ENCODE data around the gene ZNF32. TPM values are rescaled to one million over a fixed set of nuclear protein-coding genes. Genes with fewer than 3 reads are reported as not detected.

ZNF32 gene
- total RNA-seq, 1 experiment from 2014 or later = 14.6 TPM

GRCh38 chr10:43616697-43617370 lies 31.8 kb downstream of the ZNF32 start:
- no CpG with 5 or more reads among the region's 6 CpGs for WGBS (ENCODE audit: extremely low coverage, insufficient read length, low lambda C conversion rate)
- TF ChIP-seq, protein P1, sequence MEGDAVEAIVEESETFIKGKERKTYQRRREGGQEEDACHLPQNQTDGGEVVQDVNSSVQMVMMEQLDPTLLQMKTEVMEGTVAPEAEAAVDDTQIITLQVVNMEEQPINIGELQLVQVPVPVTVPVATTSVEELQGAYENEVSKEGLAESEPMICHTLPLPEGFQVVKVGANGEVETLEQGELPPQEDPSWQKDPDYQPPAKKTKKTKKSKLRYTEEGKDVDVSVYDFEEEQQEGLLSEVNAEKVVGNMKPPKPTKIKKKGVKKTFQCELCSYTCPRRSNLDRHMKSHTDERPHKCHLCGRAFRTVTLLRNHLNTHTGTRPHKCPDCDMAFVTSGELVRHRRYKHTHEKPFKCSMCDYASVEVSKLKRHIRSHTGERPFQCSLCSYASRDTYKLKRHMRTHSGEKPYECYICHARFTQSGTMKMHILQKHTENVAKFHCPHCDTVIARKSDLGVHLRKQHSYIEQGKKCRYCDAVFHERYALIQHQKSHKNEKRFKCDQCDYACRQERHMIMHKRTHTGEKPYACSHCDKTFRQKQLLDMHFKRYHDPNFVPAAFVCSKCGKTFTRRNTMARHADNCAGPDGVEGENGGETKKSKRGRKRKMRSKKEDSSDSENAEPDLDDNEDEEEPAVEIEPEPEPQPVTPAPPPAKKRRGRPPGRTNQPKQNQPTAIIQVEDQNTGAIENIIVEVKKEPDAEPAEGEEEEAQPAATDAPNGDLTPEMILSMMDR (conservative IDR thresholded peaks at IDR 0.05) = no peak
- H3T11ph ChIP-seq (ENCODE audit: low read length) = no peak overlapping the region
- peaks cover 22% of the 10 kb centered on the region for H3K9me3 ChIP-seq (ENCODE audit: control insufficient read depth, low read depth, low read length)
- H4K8ac ChIP-seq (replicated peaks; ENCODE audit: insufficient read length, low read depth, low read length) = no peak overlapping the region
- H2AK5ac ChIP-seq (ENCODE audit: insufficient read length, low read length) = no peak overlapping the region
- no peaks in the 10 kb centered on the region for H3K79me1 ChIP-seq (ENCODE audit: insufficient read depth, low read depth, low read length, poor library complexity, severe bottlenecking)
- H3K9ac ChIP-seq (ENCODE audit: extremely low read depth, insufficient read length, low read length) = no peak overlapping the region
- no peak overlapping the region for H2BK12ac ChIP-seq (ENCODE audit: insufficient read length, low read depth, low read length)
- H3K14ac ChIP-seq (ENCODE audit: insufficient read depth, low read length) = no peak overlapping the region
- no peaks in the 10 kb centered on the region for H3K23me2 ChIP-seq (ENCODE audit: insufficient read length, low read depth, low read length, poor library complexity, severe bottlenecking)
- H4K20me1 ChIP-seq (ENCODE audit: control insufficient read depth, insufficient read depth, insufficient read length) = no peaks in the 10 kb centered on the region
- H3K23ac ChIP-seq (ENCODE audit: insufficient read length, low read depth, low read length) = no peak overlapping the region
- H4K91ac ChIP-seq (ENCODE audit: insufficient read length, low read depth, low read length) = no peak overlapping the region
- no peaks in the 10 kb centered on the region for H3K79me2 ChIP-seq (ENCODE audit: insufficient read depth, low read length)
- no peak overlapping the region for H2BK15ac ChIP-seq (ENCODE audit: low read depth, low read length)
- H2BK5ac ChIP-seq (ENCODE audit: insufficient read length, low read length) = no peak overlapping the region
- peaks cover 65 to 69% (median 67%) of the 10 kb centered on the region in 3 experiments for H3K36me3 Mint-ChIP-seq (ENCODE audit: insufficient read depth in 1 of 3, low read depth in 3 of 3)
- H3K4me1 ChIP-seq (ENCODE audit: insufficient read depth, low read length) = no peaks in the 10 kb centered on the region
- no peak overlapping the region for H2BK120ac ChIP-seq (ENCODE audit: low read depth, low read length, poor library complexity, severe bottlenecking)
- H3K27me3 ChIP-seq (ENCODE audit: insufficient read depth, low read length) = no peaks in the 10 kb centered on the region
- H3K4me1 Mint-ChIP-seq = peaks cover 0 to 2% of the 10 kb centered on the region in 2 experiments; a peak in 1 of 4 replicates
- no peak overlapping the region for H3K4me3 Mint-ChIP-seq
- no peak overlapping the region for H3K27ac ChIP-seq (ENCODE audit: insufficient read length, low read depth, low read length)
- H3K27me3 Mint-ChIP-seq (ENCODE audit: low read depth) = peaks cover 1% of the 10 kb centered on the region
- no peak overlapping the region for H2AFZ ChIP-seq (ENCODE audit: low read length)
- no peak overlapping the region for H3K4me2 ChIP-seq (ENCODE audit: insufficient read depth, insufficient read length, low read length)
- H2BK20ac ChIP-seq (ENCODE audit: low read depth, low read length, poor library complexity, severe bottlenecking) = no peak overlapping the region
- H4K5ac ChIP-seq (ENCODE audit: insufficient read length, low read depth, low read length) = no peak overlapping the region
- no peak overlapping the region for H3K18ac ChIP-seq (ENCODE audit: insufficient read length, low read depth, low read length)
- peaks cover 67 to 68% of the 10 kb centered on the region in 2 experiments for H3K9me3 Mint-ChIP-seq
- no peak for DNase-seq
- no peak overlapping the region for H3K27ac Mint-ChIP-seq
- no peak overlapping the region for H3K56ac ChIP-seq (ENCODE audit: insufficient read length, low read depth, low read length)
- no peak overlapping the region for H3K4ac ChIP-seq (ENCODE audit: low read depth, low read length)

Measured in H9 (cell line).